ENCODE data around the gene ANKRD42.

Gene ANKRD42

DNA sequence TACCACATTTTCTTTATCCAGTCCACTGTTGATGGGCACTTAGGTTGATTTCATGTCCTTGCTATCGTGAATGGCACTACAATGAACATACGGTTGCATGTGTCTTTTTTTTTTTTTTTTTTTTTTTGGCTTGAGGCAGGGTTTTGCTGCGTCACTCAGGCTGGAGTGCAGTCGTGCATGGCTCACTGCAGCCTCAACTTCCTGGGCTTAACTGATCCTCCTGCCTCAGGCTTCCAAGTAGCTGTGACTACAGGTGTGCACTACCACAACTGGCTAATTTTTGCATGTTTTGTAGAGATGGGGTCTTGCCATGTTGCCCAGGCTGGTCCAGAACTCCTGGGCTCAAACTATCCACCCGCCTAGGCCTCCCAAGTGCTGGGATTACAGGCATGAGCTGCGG, 94.1 kb downstream of the ANKRD42 start:
- DNase-seq (ENCODE audit: low spot score): no peak

- no peak for DNase-seq (ENCODE audit: low spot score)
Observed at GRCh38 chr11:83292709-83293456, 99.4 kb downstream of the ANKRD42 start.

DNA sequence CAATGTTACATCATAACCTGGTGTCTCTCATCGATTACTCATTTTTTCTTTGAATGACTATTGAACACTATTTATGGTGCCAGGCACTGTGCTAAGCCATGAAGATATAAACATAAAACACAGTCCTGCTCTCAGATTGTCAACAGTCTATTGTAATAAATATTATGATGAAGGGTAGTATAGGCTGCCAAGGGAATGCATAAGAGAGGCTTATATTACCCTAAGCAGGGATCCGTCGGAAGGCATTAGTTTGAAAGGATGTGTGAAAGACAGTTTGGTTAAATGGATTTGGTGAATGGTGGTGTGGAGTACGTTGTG, 99.9 kb downstream of the ANKRD42 start:
- no peak for DNase-seq (ENCODE audit: low spot score)

DNA sequence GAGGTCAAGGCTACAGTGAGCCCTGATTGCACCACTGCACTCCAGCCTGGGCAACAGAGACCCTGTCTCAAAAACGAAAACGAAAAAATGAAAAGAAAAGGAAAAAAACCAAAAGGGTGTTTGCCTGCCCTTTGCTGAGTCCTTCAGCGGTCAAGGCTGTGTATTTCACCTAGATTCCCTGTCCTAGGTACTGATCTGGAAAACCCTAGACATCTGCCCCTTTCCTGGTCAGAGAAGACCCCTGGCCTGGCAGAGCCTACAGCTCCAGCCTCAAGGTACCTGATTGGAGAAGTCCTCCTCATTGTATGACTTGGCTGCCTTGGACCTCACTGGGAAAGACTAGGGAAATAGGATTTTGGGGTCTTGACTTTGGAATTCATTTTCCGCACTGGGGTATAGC, 100.7 kb downstream of the ANKRD42 start:
- no peak for DNase-seq (ENCODE audit: low spot score)

Measured in left forelimb (tissue), 1 donor.